Superior temporal gyrus (tissue), 1 donor: ENCODE measurements around the gene SMIM13.
"Not testable (repeated sequence)": the region's sequence is repeated elsewhere in the genome, so short reads cannot be mapped to it uniquely, and the experiment has no call there.

ENCODE experiments used
- DNase-seq: peaks from one replicate; pipeline ENCODE4 v3.0.0-alpha.2; 2016; ENCODE audit errors: extremely low spot score

The SMIM13 gene

DNA sequence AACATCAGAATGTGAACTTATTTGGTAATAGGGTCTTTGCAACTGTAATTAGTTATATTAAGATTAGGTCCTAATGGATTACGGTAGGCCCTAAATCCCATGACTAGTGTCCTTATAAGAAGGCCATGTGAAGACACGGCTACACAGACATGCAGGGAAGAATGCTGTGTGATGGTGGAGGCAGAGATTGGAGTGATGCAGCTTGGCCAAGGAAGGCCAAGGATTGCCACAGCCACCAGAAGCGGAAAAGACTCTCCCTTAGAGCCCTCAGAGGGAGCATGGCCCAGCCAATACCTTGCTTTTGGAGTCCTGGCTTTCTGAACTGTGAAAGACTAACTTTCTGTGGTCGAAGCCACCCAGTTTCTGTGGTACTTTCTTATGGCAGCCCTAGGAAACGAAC lies 9.7 kb upstream of the SMIM13 start:
- no peak for DNase-seq

DNA sequence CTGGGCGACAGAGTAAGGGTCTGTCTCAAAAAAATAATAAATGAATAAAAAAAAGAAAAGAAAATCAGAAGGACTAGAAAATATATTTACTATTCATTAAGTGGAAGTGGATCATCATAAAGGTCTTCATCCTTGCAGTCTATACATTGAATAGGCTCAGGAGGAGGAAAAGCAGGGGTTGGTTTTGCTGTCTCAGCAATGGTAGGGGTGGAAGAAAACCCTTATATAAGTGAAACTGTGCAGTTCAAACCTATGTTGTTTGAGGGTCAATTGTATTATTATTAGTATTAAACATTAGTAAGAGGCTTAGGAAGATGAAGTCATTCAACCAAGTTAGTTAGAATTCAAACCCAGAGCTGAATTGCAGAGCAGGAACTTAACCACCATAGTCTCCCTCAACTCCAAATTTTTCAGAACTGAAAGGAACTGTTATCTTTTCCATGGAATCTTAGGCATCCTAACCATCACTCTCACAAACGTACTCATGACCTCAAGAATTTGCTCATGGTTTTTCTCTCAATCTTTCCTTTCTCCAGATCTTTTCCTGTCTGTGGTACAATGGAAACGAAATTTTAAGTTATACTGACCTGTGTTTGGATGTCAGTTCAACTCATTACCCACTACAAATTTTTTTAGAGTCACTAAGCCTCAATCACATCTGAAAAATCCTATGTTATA lies 7.7 kb upstream of the SMIM13 start:
- no peak for DNase-seq

GRCh38 chr6:11087141-11087812 lies 6.4 kb upstream of the SMIM13 start:
- not testable (repeated sequence) for DNase-seq

- DNase-seq: no peak
These were observed 3.9 kb upstream of the SMIM13 start for GRCh38 chr6:11089695-11090094.

DNA sequence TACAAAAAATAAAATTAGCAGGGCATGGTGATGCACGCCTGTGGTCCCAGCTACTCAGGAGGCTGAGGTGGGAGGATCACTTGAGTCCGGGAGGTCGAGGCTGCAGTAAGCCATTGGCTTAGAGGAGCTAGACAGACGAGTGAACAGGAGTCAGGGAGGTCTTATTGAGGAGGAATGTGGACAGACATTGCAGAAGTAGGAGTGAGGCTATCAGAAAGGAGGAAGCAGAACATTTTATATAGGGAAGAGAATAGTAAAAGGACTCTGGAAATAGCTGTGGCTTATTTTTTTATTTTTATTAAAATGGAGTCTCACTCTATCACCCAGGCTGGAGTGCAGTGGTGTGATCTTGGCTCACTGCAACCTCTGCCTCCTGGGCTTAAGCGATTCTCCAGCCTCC lies 2.5 kb upstream of the SMIM13 start:
- not testable (repeated sequence) for DNase-seq

DNA sequence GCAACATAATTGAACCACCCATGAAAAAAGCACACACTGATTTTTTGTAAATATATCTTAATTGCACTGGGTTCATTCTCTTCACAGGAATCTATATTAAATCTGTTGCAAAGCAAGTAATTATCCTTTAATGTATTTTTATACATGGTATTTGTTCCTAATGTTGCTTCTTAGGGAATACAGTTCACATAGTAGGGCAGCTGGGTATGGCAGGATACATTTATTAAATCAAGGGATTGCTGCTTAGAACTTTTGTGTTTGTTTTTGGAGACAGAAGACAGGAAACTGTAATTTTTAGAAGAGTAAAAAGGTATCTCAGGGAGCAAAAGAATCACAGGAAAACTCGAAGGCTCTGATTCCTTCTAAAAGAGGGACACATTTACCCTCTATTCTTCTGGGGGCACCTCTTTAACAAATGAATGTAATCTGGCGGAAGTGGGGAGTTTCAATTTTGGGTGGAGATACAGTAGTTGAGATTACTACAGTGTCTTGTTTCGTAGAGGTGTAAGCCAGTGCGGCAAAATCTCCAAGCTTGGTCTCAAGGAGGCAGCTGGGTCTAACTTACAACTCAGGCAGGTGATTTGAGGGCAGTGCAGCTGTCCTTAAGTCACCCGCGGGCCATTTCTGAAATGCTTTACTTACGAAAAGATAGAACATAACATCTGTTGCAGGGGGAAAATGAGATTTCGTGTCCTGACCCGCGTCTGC lies 812 bp upstream of the SMIM13 start:
- DNase-seq: no peak

GRCh38 chr6:11093376-11093625 lies 333 bp upstream of the SMIM13 start:
- no peak for DNase-seq

GRCh38 chr6:11094411-11094851 lies 797 bp downstream of the SMIM13 start:
- peak; percentile 39 for DNase-seq

GRCh38 chr6:11094941-11095340 lies 1.3 kb downstream of the SMIM13 start:
- peak; percentile 24 for DNase-seq

DNA sequence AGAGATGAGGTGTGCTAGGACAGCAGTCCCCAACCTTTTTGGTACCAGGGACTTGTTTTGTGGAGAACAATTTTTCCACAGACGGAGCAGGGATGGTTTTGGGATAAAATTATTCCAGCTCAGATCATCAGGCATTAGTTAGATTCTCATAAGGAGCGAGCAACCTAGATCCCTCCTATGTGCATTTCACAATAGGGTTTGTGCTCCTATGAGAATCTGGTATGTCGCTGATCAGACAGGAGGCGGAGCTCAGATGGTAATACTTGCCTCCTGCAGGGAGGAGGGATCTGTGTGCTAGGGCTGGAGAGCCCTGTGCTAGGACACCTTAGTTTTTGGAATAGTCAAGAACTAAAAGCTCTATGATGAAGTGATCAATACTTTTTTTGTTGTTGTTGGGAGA lies 2.5 kb downstream of the SMIM13 start:
- DNase-seq: no peak

DNA sequence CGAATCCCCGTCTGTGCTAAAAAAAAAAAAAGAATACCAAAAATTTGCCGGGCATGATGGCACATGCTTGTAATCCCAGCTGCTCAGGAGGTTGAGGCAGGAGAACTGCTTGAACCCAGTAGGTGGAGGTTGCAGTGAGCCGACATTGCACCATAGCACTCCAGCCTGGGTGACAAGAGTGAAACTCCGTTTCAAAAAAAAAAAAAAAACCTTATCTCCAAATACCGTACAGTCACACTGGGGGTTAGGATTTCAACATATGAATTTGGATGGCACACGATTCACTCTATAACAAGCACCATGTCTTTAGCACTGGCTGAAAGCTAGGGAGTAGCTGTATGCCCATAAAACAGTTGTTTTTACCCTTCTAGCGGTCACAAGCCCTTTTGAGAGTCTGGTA lies 3.8 kb downstream of the SMIM13 start:
- DNase-seq: no peak

- no peak for DNase-seq
These were observed 4.4 kb downstream of the SMIM13 start for GRCh38 chr6:11098004-11098403.

DNA sequence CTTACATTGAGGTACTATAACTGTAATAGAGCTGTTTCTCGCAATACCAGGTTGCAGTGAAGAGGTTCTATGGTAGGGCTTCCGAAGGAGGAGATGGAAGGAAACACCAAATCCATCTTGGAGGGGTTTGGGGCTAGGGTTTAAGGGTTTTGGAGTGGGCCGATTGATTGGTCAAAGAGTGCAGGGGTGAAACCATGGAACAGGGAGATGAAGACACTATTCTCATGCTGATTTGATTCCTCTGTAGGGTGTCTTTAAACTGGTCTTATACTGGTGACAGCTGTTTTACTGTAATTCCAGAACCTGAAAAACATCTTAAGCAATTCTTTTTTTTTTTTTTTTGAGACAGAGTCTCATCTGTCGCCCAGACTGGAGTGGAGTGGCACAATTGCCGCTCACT lies 7.8 kb downstream of the SMIM13 start:
- no peak for DNase-seq

GRCh38 chr6:11103065-11103464 lies 9.4 kb downstream of the SMIM13 start:
- DNase-seq: no peak

GRCh38 chr6:11108726-11109125 lies 15.1 kb downstream of the SMIM13 start:
- no peak for DNase-seq

DNA sequence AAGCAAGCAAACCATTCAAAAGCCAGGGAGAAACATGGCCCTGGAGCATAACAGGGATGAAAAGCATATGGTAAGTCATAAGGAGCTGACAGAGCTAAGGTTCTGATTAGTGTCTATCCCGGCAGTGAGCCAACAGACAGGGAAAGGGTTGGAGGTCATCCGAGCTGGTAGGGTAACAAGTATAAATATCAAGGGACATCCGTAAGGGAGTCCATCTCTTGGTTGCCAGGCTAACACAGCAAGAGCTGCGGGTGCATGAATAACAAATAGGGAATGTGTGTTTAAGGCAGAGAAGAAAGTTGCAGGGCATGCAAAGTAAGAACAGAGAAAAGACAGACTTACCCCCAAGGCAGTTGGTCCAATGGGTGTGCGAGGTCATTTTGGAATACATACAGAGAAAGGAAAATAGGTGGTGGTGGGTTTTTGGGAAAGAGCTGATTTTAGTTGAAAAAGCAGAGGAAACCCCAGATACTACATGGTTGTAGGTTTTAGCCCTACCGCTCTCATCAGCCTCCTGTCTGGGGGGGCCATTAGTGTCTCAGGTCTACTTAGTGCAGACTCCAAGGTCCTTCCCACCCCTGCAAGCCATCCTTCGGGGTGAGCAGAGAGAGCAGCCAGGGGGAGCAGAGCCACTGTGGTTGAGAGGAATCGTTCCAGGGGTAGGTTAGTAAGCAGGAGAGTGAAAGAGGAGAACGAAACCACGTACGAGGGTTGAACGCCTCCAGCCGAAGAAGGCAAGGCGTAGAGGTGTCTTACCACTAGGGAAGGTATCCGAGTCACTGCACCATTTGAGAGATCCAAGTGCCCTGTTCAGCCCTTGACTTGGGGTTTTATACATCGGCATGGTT lies 17.5 kb downstream of the SMIM13 start, which contains the start of gene ERVFRD-1:
ERVFRD-1 (minus strand) TSS at position 805 of the 848 bp plus-strand sequence. CDS start 6,415 bp downstream, outside the sequence.
- no peak for DNase-seq

GRCh38 chr6:11111769-11112437 lies 18.3 kb downstream of the SMIM13 start:
- no peak for DNase-seq

GRCh38 chr6:11113038-11113437 lies 19.4 kb downstream of the SMIM13 start:
- DNase-seq: no peak

- not testable (repeated sequence) for DNase-seq
These were observed 22.3 kb downstream of the SMIM13 start for GRCh38 chr6:11115808-11116536.

- DNase-seq: no peak
These were observed 26.8 kb downstream of the SMIM13 start for GRCh38 chr6:11120271-11121005.
